Measurements from ENCODE around the gene HEATR5B. TPM values are rescaled to one million over a fixed set of nuclear protein-coding genes. Genes with fewer than 3 reads are reported as not detected.
A peak's percentile ranks its signal among the peaks of the same experiment; 100 is the strongest.

Gene HEATR5B
- total and polyA plus RNA-seq, 8 donors, result 8.7 to 15.5 (median 13.3) TPM

DNA sequence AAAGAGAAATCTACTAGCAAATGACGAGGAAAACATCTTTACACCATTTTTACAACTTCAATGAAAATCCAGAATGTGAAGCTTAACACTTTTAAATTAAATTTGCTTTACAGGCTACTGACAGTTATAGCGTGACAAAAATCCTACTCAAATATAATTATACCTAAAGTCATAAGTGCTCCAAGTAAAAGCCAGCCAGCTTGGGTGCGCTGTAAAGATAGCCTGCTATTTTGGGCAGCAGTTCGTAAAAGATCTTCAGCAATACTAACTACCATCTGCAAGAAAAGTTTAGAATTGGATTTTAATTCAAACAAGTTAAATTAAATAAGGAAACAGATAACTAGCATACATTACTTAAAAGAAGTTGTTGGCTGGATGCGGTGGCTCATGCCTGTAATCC lies 22.4 kb downstream of the HEATR5B start:
- Histone ChIP-seq H3K4me3 (no peak overlapping the region), H3K4me1 (no peaks in the 10 kb centered on the region), H3K27me3 (no peaks in the 10 kb centered on the region), H3K9me3 (no peaks in the 10 kb centered on the region), H3K27ac (no peak overlapping the region), H3K36me3 (peaks cover 0 to 44% (median 6%) of the 10 kb centered on the region in 3 donors)
- FAIRE-seq (no peak), DNase-seq (no peak), ATAC-seq (no peak)
- 95 to 97% methylated on average over 5 of the region's 5 CpGs for WGBS, 2 donors
- intact Hi-C loops (cut with DNase I), result no loop called here
- TF ChIP-seq, protein P1, sequence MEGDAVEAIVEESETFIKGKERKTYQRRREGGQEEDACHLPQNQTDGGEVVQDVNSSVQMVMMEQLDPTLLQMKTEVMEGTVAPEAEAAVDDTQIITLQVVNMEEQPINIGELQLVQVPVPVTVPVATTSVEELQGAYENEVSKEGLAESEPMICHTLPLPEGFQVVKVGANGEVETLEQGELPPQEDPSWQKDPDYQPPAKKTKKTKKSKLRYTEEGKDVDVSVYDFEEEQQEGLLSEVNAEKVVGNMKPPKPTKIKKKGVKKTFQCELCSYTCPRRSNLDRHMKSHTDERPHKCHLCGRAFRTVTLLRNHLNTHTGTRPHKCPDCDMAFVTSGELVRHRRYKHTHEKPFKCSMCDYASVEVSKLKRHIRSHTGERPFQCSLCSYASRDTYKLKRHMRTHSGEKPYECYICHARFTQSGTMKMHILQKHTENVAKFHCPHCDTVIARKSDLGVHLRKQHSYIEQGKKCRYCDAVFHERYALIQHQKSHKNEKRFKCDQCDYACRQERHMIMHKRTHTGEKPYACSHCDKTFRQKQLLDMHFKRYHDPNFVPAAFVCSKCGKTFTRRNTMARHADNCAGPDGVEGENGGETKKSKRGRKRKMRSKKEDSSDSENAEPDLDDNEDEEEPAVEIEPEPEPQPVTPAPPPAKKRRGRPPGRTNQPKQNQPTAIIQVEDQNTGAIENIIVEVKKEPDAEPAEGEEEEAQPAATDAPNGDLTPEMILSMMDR (IDR thresholded peaks at IDR 0.05), result no peak

DNA sequence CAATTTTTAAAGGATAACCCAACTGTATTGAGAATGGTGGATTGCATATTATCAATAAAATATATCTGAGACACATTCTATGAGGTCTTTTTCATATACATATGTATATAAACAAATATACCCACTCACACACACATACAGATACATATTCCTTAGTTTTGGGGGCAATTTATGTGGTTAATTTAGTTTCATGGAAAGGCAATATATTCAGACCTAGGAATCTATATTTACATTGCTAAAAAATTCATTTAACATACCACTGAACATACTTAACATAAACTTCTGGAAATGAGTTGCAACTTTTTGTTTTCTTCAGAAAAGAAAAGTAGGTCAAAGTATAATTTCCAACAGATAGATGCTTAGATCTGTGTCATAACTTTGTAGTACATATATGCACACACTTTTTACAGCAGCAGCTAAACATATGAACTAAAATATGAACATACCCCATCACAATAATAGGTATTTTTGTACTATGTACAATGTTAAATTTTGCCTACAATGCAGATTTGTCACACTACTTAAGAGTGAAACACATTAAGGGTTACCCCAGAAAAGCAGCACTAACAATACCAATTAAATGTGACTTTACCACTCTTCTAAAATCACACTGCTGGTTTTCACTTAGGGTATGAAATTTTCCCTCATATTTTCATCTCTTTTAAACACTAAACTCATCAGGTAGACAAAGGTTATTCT lies 23.0 kb downstream of the HEATR5B start:
- intact Hi-C loops (cut with DNase I), result no loop called here
- DNase-seq (no peak), ATAC-seq (no peak), FAIRE-seq (no peak)
- no peak overlapping the region for H3K4me3 ChIP-seq
- H3K9me3 ChIP-seq, result no peaks in the 10 kb centered on the region
- H3K4me1 ChIP-seq, result no peaks in the 10 kb centered on the region
- H3K36me3 ChIP-seq, result peaks cover 0 to 46% (median 11%) of the 10 kb centered on the region in 3 donors
- H3K27ac ChIP-seq, result no peak overlapping the region
- TF ChIP-seq, protein P1 (IDR thresholded peaks at IDR 0.05), result no peak
- H3K27me3 ChIP-seq, result no peaks in the 10 kb centered on the region

DNA sequence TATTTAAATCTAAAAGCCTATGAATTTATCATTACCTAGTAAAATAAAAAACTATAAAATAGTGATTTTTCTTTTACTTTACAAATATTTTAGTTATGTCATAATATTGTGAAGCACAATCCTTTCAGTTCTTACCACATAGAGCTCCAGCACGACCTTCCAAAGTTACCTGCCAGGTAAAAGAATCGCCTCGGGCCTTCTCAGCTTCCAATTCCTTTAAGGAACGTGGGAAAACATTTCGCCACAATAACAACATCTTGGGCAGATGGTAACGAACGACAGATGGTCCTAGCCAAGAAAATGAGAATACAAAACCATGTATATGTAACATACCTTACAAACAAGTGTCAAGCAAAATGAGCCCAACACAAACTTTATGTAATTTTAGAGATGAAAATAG lies 23.7 kb downstream of the HEATR5B start:
- 92 to 93% methylated on average over 7 of the region's 7 CpGs for WGBS, 2 donors
- Histone ChIP-seq H3K36me3 (peaks cover 0 to 48% (median 11%) of the 10 kb centered on the region in 3 donors), H3K9me3 (no peaks in the 10 kb centered on the region)

DNA sequence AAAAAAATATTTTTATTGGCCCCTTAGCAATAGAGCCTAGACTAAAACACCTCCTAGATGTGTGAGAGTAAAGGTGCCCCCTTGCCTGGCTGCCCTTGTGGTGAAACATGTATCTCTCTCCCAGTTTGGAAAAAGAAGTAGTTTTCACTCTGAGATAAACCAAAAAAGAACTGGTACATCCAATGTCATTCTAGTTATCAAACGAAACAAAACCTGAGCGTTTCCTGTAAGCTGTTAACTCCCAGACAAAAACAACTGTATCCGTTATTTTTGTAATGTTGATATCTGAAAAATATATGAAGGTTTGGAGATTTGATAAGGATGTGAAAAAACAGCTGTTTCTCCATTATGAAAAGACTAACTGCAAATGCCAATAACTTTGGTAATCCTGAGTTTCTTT lies 24.3 kb downstream of the HEATR5B start:
- no peak overlapping the region for H3K27ac ChIP-seq
- H3K4me1 ChIP-seq, result no peaks in the 10 kb centered on the region
- DNase-seq (no peak), ATAC-seq (no peak), FAIRE-seq (no peak)
- TF ChIP-seq, protein P1 (IDR thresholded peaks at IDR 0.05), result no peak
- H3K9me3 ChIP-seq, result no peaks in the 10 kb centered on the region
- H3K36me3 ChIP-seq, result peaks cover 0 to 48% (median 11%) of the 10 kb centered on the region in 3 donors
- H3K27me3 ChIP-seq, result no peaks in the 10 kb centered on the region
- no peak overlapping the region for H3K4me3 ChIP-seq
- intact Hi-C loops (cut with DNase I), result no loop called here
- WGBS, 2 donors, result 84% methylated on average over 3 of the region's 3 CpGs

More for the DNA sequence above, 23.7 kb downstream of the HEATR5B start:
- ATAC-seq (no peak), DNase-seq (no peak), FAIRE-seq (no peak)
- no peak overlapping the region for H3K4me3 ChIP-seq
- no peaks in the 10 kb centered on the region for H3K4me1 ChIP-seq
- no peak overlapping the region for H3K27ac ChIP-seq
- H3K27me3 ChIP-seq, result no peaks in the 10 kb centered on the region
- intact Hi-C loops (cut with DNase I), result no loop called here
- TF ChIP-seq, protein P1 (IDR thresholded peaks at IDR 0.05), result no peak

DNA sequence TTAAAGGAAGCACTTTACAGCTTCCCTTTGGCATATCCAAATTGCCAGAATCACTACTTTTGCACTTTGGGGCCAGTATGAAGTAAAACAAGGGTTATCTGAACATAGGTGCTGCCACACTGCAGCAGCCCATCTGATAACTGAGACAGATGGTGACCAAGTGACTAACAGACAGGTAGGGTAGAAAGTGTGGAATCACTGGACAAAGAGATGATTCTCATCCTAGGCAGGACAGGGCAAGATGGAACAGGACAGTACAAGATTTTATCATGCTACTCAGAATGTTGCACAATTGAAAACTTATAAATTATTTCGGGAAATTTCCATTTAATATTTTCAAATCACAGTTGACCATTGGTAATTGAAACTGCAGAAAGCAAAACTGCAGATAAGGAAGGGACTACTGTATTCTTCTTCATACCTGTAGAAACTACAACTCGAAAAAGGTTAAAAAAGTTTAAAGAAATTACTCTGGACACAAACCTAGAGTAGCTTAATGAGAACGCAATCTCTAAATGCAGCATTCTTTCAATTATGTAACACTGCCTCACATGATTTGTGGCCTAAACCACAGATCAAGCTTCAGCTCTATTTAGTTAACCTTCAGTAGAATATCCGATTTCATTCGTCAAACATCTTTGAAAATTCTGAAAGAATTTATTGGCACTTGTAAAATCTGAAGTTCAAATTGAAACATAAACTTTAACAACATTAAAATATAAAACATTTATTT lies 31.4 kb downstream of the HEATR5B start:
- Histone ChIP-seq H3K4me1 (peaks cover 0 to 6% (median 0%) of the 10 kb centered on the region in 3 donors), H3K4me3 (no peak overlapping the region), H3K27me3 (no peaks in the 10 kb centered on the region), H3K27ac (no peak overlapping the region), H3K9me3 (no peaks in the 10 kb centered on the region), H3K36me3 (peaks cover 0 to 37% (median 5%) of the 10 kb centered on the region in 3 donors)
- intact Hi-C loops (cut with DNase I), result no loop called here
- no peak for DNase-seq
- 55 to 57% methylated on average over 5 of the region's 5 CpGs for WGBS, 2 donors
- FAIRE-seq, result no peak
- ATAC-seq, result peak in 1 of 4 donors; percentile 44
- TF ChIP-seq, protein P1 (IDR thresholded peaks at IDR 0.05), result no peak
